Frontal cortex (tissue), 4 donors: ENCODE data around the gene TUBGCP2. TPM values are rescaled to one million over a fixed set of nuclear protein-coding genes. Genes with fewer than 3 reads are reported as not detected.
"Not testable (repeated sequence)": the region's sequence is repeated elsewhere in the genome, so short reads cannot be mapped to it uniquely, and the experiment has no call there.

Experiments
- DNase-seq, 2 donors: peaks; one replicate each; pipeline ENCODE4 v3.0.0; 2012; ENCODE audit warnings: low spot score in 2 of 2
- FAIRE-seq: peaks from 2 replicates; lab custom pipeline; 2012; peaks lifted over from hg19 to GRCh38; lab: Jason Lieb, UNC
- total RNA-seq: library from RNA; depleted of rRNA; stranded (reverse); fragments of >200 nt; gene quantifications from one replicate; pipeline ENCODE4 v1.2.3, GENCODE V29; 2014
- donor health status: control.
- donor health status: control.
- donor health status: control.

TUBGCP2 gene
- total RNA-seq, 1 donor from 2014 or later, result 44.8 TPM

DNA sequence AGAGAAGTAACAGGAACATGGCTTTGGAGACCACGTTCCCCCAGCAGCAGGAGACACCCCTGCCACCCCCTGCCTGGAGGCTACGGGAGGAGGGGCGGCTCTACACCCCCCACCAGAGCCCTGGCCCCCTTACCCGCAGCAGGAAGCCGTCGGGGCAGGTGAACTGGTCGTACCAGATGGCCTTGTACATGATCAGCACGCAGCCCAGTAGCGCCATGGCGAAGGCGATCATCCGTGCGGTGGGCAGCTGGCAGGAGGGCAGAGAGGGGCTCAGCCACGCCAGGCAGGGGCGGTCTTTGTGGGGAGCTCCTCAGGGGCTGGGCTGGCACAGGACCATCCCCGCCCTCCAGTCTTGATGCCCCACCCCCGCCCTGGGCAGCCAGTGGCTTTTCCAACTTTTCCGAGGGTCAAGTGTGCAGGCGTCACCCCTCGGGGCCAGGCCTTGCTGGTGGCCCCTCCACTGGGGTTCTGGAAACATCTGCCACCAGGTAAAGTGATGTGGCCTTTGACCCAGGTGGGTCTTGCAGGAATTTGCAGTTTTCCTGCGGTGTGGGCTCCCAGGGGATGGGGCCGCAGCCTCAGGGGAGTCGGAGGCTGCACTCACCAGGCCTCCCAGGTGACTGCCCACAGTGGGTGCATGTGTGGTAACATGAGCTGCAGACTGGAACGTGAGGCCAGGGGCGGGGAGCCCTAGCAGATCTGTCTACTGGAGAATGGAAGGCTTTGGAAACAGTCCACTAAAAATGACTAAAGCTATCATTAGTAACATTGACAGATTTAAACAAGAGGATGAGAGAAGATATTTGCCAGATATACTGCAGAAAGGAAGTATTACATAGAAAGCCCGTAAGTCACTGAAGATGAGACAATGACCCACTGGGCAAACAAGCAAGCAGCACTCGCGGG is 18.3 kb upstream of the TUBGCP2 start:
- no peak for FAIRE-seq
- no peak for DNase-seq

DNA sequence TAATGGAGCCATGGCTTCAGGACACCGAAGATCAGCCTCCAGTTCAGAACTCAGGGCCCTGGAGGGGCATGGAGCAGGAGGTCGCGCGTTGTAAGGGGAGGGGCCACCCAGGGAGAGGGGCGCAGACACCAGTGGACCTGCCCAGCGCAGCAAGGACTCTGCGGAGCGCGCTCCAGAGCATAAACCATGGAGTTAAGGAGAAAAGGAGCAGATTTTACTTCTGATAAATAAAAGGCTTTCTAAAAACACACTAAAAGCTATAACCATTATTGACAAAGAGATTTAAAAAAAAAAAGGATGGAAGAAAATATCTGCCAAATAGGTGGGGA is 17.5 kb upstream of the TUBGCP2 start:
- FAIRE-seq (no peak), DNase-seq (no peak)

DNA sequence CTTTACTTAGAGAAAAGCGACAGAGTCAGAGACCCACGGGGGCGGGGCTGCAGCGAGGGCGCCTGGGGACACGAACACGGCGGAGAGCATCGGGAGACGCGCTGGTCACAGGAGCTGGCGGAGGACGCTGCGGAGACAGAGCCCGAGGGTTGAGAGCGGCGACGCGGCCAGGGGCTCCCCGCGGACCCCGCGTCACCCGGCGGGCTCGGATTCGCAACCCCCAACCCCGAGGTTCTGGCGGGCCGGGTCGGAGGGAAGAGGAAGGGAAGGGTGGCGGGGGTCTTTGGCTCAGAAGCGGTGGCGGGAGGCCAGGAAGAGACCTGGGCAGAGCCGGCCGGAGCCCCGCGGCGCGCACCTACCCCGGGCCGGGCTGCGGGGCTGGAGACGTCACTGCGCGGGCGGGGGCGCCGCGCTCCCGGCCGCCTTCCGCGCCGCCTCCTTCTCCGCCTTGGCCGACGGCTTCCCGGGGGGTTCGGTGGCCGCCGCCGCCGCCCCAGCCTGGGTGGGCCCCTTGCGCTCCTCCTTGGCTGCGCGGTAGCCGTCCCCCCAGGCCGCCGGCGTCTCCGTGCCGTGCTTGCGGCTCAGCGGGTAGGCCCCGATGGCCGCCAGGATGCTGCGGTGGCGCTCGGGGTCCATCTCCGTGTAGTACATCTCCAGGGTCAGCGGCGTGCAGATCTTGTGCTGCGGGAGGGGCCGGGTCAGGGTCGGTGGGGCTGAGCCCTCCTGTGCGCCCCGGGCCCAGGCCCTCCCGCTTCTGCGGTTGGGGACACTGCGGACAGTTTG is 17.0 kb upstream of the TUBGCP2 start:
- no peak for FAIRE-seq
- DNase-seq, result no peak

DNA sequence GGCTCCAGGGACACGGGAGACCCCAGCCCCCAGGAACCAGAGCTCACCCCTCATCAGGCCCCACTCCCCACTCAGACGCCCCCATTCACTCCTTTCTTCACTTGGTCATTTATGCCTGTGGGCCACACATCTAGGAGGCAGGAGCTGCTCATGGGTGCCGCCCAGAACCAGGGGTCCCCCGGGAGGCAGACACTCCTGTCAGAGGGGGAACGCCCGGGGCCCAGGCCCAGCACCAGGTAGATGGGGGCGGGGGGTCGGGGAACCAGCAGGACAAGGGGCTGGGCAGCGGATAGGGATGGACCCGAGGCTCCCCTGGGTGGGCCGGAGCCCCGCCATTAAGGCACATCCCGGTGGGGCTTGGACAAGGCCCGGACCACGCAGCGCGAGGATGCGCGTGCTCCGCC is 16.2 kb upstream of the TUBGCP2 start:
- no peak for FAIRE-seq
- no peak for DNase-seq

DNA sequence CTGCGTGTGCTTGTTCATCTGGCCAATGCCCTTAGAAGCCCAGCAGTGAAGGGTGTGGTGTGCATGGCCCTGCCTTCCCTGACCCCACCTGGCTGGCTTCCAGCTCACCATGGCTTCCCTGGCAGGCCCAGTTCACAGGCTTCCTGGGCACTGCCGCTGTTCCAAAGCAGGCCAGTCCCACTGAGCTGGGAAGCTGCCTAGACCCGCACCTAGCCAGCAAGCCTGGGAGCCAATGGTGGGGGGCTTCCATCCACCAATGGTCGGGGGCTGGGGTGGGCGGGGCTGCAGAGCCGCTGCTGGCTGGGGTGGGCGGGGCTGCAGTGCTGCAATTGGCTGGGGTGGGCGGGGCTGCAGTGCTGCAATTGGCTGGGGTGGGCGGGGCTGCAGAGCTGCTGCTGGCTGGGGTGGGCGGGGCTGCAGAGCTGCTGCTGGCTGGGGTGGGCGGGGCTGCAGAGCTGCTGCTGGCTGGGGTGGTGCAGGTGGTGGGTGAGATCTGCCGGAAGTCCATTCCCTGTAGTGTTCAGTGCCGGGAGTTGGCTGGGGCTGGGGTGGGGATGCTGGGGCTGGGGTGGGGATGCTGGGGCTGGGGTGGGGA is 15.6 kb upstream of the TUBGCP2 start:
- FAIRE-seq, result no peak

DNA sequence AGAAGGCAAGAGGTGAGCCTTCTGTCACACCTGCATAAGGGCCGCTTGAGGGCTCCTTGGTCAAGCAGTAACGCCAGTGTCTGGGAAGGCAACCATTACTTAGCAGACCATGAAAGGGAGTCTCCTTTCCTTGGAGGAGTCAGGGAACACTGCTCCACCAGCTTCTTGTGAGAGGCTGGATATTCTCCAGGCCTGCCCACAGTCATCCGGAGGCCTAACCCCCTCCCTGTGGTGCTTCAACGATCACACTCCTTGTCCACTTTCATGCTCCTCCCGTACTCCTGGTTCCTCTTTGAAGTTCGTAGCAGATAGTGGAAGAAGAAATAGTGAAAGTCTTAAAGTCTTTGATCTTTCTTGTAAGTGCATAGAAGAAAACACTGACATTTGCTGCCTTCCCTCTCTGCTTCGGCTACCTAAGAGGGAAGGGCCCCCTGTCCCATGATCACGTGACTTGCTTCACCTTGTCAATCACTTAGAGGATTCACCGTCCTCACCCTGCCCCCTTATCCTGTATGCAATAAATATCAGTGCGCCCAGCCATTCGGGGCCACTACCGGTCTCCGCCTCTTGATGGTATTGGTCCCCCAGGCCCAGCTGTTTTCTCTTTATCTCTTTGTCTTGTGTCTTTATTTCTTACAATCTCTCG is 13.5 kb upstream of the TUBGCP2 start:
- FAIRE-seq, DNase-seq: not testable (repeated sequence)

More for the DNA sequence above, 15.6 kb upstream of the TUBGCP2 start:
- DNase-seq, result no peak

DNA sequence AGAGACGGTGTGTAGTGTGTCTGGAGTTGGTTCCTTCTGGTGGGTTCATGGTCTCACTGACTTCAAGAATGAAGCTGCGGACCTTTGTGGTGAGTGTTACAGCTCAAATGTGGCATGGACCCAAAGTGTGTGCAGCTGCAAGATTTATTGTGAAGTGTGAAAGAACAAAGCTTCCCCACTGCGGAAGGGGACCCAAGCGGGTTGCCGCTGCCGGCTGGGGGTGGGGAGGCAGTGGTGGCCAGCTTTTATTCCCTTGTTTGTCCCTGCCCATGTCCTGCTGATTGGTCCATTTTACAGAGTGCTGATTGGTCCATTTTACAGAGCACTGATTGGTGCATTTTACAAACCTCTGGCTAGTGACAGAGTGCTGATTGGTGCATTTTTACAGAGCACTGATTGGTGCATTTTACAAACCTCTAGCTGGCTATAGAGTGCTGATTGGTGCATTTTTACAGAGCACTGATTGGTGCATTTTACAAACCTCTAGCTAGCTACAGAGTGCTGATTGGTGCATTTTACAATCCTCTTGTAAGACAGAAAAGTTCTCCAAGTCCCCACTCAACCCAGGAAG is 12.3 kb upstream of the TUBGCP2 start:
- not testable (repeated sequence) for DNase-seq, FAIRE-seq

DNA sequence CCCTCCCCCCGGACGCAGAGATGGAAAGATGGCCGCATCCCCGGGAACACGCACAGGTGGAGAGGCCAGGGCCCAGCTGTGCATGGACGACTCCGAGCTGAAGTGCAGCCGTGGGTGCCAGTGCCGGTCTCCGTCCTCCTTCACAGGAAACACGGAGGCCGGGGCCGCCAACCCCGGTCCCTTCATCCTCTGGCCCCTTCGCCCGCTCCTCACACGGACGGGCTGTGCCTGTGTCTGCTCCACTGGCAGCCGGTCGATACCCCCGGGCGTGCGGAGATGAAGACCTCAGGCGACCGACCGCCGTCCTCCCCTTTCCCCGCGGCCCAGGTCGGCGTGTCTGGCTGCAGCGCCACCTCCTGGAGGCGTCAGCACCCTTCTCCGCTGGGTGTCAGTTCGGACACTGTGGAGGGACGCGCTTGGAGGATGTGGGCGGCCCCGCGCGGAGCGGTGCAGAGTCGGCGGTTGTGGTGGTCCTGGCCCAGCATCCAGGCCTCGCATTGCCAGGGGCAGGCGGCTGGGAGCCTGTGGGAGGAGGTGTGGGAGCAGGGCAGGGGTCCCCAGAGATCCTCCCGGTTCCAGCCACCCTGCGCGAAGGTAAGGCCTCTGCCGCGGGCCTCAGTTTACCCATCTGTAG is 9.9 kb upstream of the TUBGCP2 start:
- DNase-seq, result peak in 1 of 2 donors; percentile 46
- FAIRE-seq, result no peak

DNA sequence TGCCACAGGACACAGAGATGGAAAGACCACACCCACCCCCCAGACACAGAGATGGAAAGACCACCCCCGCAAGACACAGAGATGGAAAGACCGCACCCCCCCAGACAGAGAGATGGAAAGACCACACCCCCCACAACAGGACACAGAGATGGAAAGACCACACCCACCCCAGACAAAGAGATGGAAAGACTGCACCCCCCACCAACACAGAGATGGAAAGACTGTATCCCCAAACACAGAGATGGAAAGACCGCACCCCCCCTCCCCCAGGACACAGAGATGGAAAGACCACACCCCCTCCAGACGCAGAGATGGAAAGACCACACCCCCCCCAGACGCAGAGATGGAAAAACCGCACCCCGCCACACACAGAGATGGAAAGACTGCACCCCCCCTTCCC is 8.1 kb upstream of the TUBGCP2 start:
- FAIRE-seq, result no peak
- DNase-seq, result no peak

DNA sequence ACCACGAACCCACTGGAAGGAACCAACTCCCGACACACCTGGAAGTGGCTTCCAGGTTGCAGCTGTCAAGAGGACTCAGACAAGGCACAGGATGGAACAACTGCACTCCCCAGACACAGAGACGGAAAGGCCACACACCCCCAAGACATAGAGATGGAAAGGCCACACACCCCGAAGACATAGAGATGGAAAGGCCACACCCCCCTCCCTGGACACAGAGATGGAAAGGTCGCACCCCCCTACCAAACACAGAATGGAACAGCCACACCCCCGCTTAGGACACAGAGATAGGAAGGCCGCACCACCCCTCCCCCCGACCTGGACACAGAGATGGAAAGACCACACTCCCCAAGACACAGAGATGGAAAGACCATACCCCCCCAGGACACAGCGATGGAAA is 7.6 kb upstream of the TUBGCP2 start:
- FAIRE-seq (no peak), DNase-seq (no peak)

DNA sequence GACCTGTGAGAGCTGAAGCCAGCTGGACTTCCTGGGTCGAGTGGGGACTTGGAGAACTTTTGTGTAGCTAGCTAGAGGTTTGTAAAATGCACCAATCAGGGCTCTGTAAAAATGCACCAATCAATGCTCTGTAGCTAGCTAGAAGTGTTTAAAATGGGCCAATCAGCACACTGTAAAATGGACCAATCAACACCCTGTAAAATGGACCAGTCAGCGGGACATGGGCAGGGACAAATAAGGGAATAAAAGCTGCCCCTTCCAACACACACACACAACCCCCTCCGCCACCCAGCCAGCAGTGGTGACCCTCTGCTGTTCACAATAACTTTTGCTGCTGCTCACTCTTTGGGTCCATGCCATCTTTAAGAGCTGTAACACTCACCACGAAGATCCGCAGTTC is 7.2 kb upstream of the TUBGCP2 start:
- FAIRE-seq (no peak), DNase-seq (no peak)

DNA sequence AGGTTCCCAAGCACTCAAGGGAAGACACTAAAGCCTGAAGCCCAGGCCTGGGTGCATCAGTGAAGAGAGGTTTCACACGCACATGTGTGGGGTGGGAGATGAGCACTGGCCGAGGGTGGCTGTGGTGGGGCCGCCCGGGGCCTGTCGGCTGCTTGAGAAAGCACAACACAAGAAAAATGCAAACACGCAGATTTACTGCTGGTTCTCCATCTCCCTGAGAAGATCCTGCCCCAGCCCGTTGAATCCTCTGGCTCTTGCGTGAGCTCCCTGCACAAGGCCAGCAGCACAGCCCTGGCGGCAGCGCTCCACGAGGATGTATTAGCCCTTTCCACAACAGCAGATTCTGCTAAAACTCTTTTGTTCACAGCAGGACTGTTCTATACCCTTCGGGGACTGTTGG is 6.2 kb upstream of the TUBGCP2 start:
- no peak for DNase-seq
- no peak for FAIRE-seq

DNA sequence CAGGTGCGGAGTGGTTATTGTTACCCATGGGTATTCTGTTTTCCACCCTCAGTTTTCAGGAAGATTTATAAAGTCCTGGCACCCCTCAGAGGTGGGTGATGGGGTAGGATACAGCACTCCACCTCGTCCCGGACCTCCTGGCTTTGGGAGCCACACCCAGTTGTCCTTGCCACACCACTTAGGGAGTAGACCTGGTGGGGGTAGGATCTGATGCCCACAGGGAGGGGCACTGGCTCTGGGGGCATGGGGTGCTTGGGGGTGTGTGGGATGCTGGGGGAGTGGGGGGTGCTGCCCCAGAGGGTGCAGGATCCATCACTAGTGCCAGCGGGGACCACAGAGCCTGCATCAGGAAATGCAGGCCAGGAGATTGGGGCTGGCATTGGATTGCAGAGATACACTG is 4.5 kb upstream of the TUBGCP2 start:
- FAIRE-seq, result no peak
- no peak for DNase-seq

DNA sequence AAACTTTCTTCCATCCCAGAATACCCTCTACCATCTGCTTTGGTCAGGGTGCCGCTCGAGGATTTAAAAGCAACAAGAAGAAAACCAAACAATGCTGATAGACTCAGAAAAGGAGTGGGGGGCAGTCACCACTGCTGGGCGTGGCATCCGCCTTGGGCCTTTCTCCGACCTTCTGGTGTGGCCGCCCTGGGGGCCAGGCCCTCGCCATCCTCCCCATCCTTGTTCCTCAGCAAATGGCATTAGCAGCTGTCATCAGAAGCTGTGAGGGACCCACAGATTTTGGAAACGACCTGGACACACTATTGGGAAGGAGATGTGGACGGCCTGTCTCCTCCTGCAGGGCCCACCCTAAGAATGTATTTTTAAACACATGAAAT is 4.1 kb upstream of the TUBGCP2 start:
- FAIRE-seq (no peak), DNase-seq (no peak)

DNA sequence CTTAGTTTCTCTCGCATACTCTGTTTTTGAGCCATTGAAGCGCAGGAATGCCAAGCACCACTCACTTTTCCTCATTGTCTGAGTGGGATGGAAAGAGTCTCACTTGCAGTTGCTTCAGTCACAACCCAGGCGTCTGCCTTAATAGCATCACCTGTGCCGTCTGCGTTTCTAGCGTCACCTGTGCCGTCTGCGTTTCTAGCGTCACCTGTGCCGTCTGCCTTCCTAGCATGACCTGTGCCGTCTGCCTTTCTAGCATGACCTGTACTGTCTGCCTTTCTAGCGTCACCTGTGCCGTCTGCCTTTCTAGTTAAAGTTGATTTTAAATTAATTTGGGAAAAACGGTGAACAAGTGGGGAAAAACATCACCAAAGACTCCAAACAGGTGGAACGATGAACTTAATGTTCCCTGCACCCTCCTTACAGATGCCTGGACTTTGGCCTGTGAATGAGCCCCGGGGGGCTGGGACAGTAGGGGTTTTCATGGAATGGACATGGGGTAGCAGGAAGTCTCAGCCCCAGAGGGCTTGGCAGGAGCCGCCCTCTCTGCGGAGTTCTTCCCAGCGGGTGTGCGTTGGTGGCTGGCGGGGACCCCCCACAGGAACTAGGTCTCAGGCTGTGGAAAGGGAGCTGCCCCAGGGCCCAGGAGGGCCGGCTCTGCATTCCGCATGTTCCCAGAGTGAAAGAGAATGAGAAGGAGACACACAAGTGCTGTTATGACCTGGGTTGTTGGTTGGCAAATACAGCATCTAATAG is 3.5 kb upstream of the TUBGCP2 start:
- DNase-seq (no peak), FAIRE-seq (no peak)

DNA sequence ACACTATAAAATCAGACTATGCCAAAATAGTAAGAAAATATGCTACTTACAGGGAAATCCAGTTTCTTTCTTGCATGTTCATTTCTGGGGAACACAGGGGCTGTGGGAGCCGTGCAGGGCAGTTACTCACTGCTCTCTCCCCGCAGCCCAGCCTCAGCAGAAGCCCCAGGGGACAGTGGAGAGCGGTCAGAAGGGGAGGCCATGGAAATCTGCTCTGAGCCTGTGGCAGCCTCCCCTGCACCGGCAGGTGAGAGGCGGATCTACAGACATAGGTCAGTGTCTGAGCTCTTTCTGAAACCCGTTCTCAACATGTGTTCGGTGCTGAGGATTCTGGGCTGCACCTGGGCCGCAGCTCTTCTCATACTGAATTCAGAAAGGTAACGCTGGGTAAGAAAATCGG is 2.9 kb upstream of the TUBGCP2 start:
- no peak for FAIRE-seq
- DNase-seq, result no peak

DNA sequence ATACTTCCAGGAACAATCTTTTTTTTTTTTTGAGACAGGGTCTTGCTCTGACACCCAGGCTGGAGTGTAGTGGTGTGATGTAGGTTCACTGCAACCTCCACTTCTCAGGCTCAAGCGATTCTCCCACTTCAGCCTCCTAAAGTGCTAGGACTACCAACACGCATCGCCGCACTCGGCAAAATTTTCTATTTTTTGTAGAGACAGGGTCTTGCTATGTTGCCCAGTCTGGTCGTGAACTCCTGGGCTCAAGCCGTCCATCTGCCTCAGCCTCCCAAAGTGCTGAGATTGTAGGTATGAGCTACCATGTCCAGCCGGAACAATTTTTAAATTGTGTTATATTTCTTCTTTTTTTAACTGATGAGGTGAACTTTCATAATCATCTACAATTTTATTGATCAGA is 2.1 kb upstream of the TUBGCP2 start:
- no peak for DNase-seq
- FAIRE-seq, result no peak

DNA sequence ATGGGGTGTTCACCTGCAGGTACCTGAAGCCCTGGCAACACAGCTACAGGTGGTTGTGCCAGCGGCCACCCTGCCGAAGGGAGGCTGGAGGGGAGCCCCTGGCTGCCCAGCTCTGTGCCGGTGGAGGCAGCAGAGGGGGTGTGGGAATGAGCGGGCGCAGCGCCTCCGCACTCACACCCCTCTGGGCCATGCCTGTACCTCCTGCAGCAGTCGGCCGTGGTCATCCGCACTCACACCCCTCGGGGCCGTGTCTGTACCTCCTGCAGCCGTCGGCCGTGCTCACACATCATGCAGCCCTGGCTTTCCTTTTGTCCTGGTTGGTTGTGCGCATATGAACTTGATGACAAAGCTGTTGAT is 1.7 kb upstream of the TUBGCP2 start:
- DNase-seq (no peak), FAIRE-seq (no peak)
